OCI-LY7 (cell line): Measurements from ENCODE around the gene HOXA3. TPM values are rescaled to one million over a fixed set of nuclear protein-coding genes. Genes with fewer than 3 reads are reported as not detected.

Source experiments
- BruUV-seq: library from RNA; stranded (reverse); fragments of 400-500 nt; replicated peaks from 2 replicates; lab custom pipeline; 2021; lab: Mats Ljungman, UMichigan
- CTCF ChIA-PET: fragments of 300-600 bp; sonication (Branson Sonifier 250); formaldehyde crosslinking; loops from one replicate; lab custom pipeline; 2022; ENCODE audit warnings: antibody characterized with exemption; ENCODE audit not compliant: unreplicated experiment; lab: Charles Lee
- POLR2A ChIA-PET: fragments of 300-600 bp; sonication (Branson Sonifier 250); formaldehyde crosslinking; loops from one replicate; lab custom pipeline; 2022; ENCODE audit warnings: antibody characterized with exemption; lab: Charles Lee
- DNase-seq: peaks from one replicate; pipeline ENCODE4 v3.0.0-alpha.2; 2015; ENCODE audit warnings: low spot score
- H2AFZ ChIP-seq: fragments of 200-600 bp; sonication (generic), shearing (Covaris generic); 2 replicates; pipeline ENCODE4 v1.6.1; 2014; ENCODE audit warnings: mild to moderate bottlenecking, antibody characterized with exemption, low read length, moderate library complexity
- H3K27ac ChIP-seq: fragments of 200-600 bp; sonication (generic); 2 replicates; pipeline ENCODE4 v1.5.1; 2014; ENCODE audit warnings: mixed run types, low read depth, mild to moderate bottlenecking, moderate library complexity, low read length, inconsistent platforms; ENCODE audit not compliant: poor library complexity, severe bottlenecking
- H3K36me3 ChIP-seq: fragments of 200-600 bp; sonication (generic); 2 replicates; pipeline ENCODE4 v1.6.1; 2014; ENCODE audit warnings: mild to moderate bottlenecking, antibody characterized with exemption, low read length, moderate library complexity, mixed read lengths; ENCODE audit not compliant: insufficient read depth
- H3K4me1 ChIP-seq: fragments of 200-600 bp; sonication (generic); 2 replicates; pipeline ENCODE4 v1.5.1; 2014; ENCODE audit warnings: mild to moderate bottlenecking, low read length; ENCODE audit not compliant: insufficient read depth, poor library complexity, severe bottlenecking
- H3K4me2 ChIP-seq: fragments of 200-600 bp; sonication (generic); 2 replicates; pipeline ENCODE4 v1.6.1; 2014; ENCODE audit warnings: mild to moderate bottlenecking, low read length
- H3K4me3 ChIP-seq: fragments of 200-600 bp; sonication (generic); 2 replicates; pipeline ENCODE4 v1.5.1; 2014; ENCODE audit warnings: mild to moderate bottlenecking, low read depth, low read length; ENCODE audit not compliant: poor library complexity, severe bottlenecking
- H3K79me2 ChIP-seq: fragments of 200-600 bp; sonication (generic); 2 replicates; pipeline ENCODE4 v1.6.1; 2016; ENCODE audit warnings: low read depth, mild to moderate bottlenecking, low read length, moderate library complexity, mixed read lengths; ENCODE audit not compliant: insufficient read depth
- H3K9me2 ChIP-seq: fragments of 200-600 bp; sonication (generic); 2 replicates; pipeline ENCODE4 v1.6.1; 2016; ENCODE audit warnings: mild to moderate bottlenecking, low read length, mixed read lengths; ENCODE audit not compliant: insufficient read depth
- H3K9me3 ChIP-seq: fragments of 200-600 bp; sonication (generic); 2 replicates; pipeline ENCODE4 v1.6.1; 2014; ENCODE audit warnings: mild to moderate bottlenecking, mixed run types, low read length, mixed read lengths
- H4K20me1 ChIP-seq: fragments of 200-600 bp; sonication (generic); 2 replicates; pipeline ENCODE4 v1.6.1; 2014; ENCODE audit warnings: mild to moderate bottlenecking, antibody characterized with exemption, low read length, moderate library complexity, mixed read lengths; ENCODE audit not compliant: insufficient read depth
- CTCF ChIP-seq: fragments of 200-600 bp; sonication (generic); conservative IDR thresholded peaks from 2 replicates; pipeline ENCODE4 v1.5.1; 2014; ENCODE audit warnings: mild to moderate bottlenecking, antibody characterized with exemption, low read length, moderate library complexity, mixed read lengths
- EZH2phosphoT487 ChIP-seq: fragments of 200-600 bp; sonication (generic); IDR thresholded peaks from 2 replicates; pipeline ENCODE4 v1.6.1; 2018; ENCODE audit warnings: low read depth, borderline replicate concordance, mild to moderate bottlenecking, mixed run types, antibody characterized with exemption, low read length, moderate library complexity, mixed read lengths
- intact Hi-C: fragments of 100-400 bp; cut with micrococcal nuclease; formaldehyde crosslinking; loops from one replicate; pipeline ENCODE4 v1.10.0; 2022; ENCODE audit not compliant: unreplicated experiment
- total RNA-seq, 2 experiments: library from RNA; depleted of rRNA in 1 of 2; stranded (reverse); fragments of >200 nt in 1 of 2; shearing (Covaris generic) in 1 of 2; gene quantifications; 2 replicates each; pipeline ENCODE4 v1.2.3, GENCODE V29; 2014 to 2022

Gene HOXA3
- total RNA-seq, 2 experiments from 2014 or later = 0.41 to 2.7 TPM

GRCh38 chr7:27156916-27157701, 4.7 kb upstream of the HOXA3 start:
- H3K36me3 ChIP-seq = no peaks in the 10 kb centered on the region
- H3K79me2 ChIP-seq = no peaks in the 10 kb centered on the region
- H3K27ac ChIP-seq = no peak overlapping the region
- peaks cover 30% of the 10 kb centered on the region for H3K4me1 ChIP-seq
- H3K9me3 ChIP-seq = no peaks in the 10 kb centered on the region
- TF ChIP-seq CTCF (no peak), EZH2phosphoT487 (no peak)
- CTCF ChIA-PET = no interaction called here
- no peaks in the 10 kb centered on the region for H4K20me1 ChIP-seq
- POLR2A ChIA-PET = no interaction called here
- H3K4me3 ChIP-seq = no peak overlapping the region
- no TSS peak for BruUV-seq
- no peaks in the 10 kb centered on the region for H3K9me2 ChIP-seq
- intact Hi-C loops = loop anchor here (10.0 kb wide), 1 partner anchor 1262 kb away; no protein-coding TSS in a partner anchor
- no peak for DNase-seq
- H2AFZ ChIP-seq = peak overlapping the region; percentile 99; the same call in 1 of the 2 replicates
- 0 out of 2 replicates have a peak overlapping the region, but pooled peaks have one; percentile 84 for H3K4me2 ChIP-seq

- H3K9me3 ChIP-seq = no peaks in the 10 kb centered on the region
- TF ChIP-seq EZH2phosphoT487 (no peak), CTCF (no peak)
- CTCF ChIA-PET = no interaction called here
- no TSS peak for BruUV-seq
- no peaks in the 10 kb centered on the region for H3K9me2 ChIP-seq
- H3K4me3 ChIP-seq = peak within 1 kb of the TSS; percentile 69
- H3K4me1 ChIP-seq = peaks cover 35% of the 10 kb centered on the region
- intact Hi-C loops = loop anchor here (10.0 kb wide), 1 partner anchor 1262 kb away; no protein-coding TSS in a partner anchor
- H3K27ac ChIP-seq = peak within 1 kb of the TSS; percentile 47
- peak within 1 kb of the TSS; percentile 84 for H3K4me2 ChIP-seq
- peak within 1 kb of the TSS; percentile 99 for H2AFZ ChIP-seq
- H3K36me3 ChIP-seq = no peaks in the 10 kb centered on the region
- no peaks in the 10 kb centered on the region for H4K20me1 ChIP-seq
- DNase-seq = peak; percentile 48
- H3K79me2 ChIP-seq = no peaks in the 10 kb centered on the region
- POLR2A ChIA-PET = no interaction called here
Measured at GRCh38 chr7:27156508-27156898, 4.1 kb upstream of the HOXA3 start, which contains the start of gene HOXA7. TSS of gene HOXA7 (minus strand) at chr7:27156675. CDS start at chr7:27156545, 130 bp downstream.
